ENCODE measurements around the gene TMPRSS11A. TPM values are rescaled to one million over a fixed set of nuclear protein-coding genes. Genes with fewer than 3 reads are reported as not detected.

Gene TMPRSS11A
- total and polyA plus RNA-seq, 2 donors (not counting 3 experiments of a cell fraction or from before 2014, with no cell fraction given) = not detected

GRCh38 chr4:67883458-67883857 is 79.8 kb downstream of the TMPRSS11A start:
- no peaks in the 10 kb centered on the region for H3K9me3 ChIP-seq (replicated peaks; ENCODE audit: control insufficient read depth, insufficient read depth, low read length)
- H2AFZ ChIP-seq (ENCODE audit: low read depth, low read length) = no peak overlapping the region
- H3K4me3 ChIP-seq (replicated peaks in 1 of 3; ENCODE audit: insufficient read depth in 1 of 3, low read depth in 1 of 3, low read length in 3 of 3) = no peak overlapping the region
- peaks cover 18% of the 10 kb centered on the region for H3K4me1 ChIP-seq (ENCODE audit: control insufficient read depth, extremely low read depth, insufficient read depth, low read length)
- ChIA-PET POLR2A (no interaction called here), CTCF (interaction anchor here (1.9 kb wide), 1 partner anchor 27 kb away, joined by 10 read pairs; no protein-coding TSS in a partner anchor)
- no peak for TF ChIP-seq POLR2AphosphoS5 (IDR thresholded peaks at IDR 0.05; ENCODE audit: insufficient read depth, low read depth, low read length)
- no peak for TF ChIP-seq FOS (IDR thresholded peaks at IDR 0.05; ENCODE audit: borderline replicate concordance, insufficient read depth, low read length)
- intact Hi-C loops (cut with micrococcal nuclease) (no loop called here), dilution Hi-C loops (cut with MboI; ENCODE audit: extremely low pct_ligation_motif_present, low sequenced_read_pairs) (no loop called here)
- no peaks in the 10 kb centered on the region for H3K27me3 ChIP-seq (ENCODE audit: control insufficient read depth in 2 of 2, insufficient read depth in 2 of 2, low read length in 2 of 2)
- no peaks in the 10 kb centered on the region for H3K36me3 ChIP-seq (ENCODE audit: control insufficient read depth in 2 of 2, extremely low read depth in 1 of 2, insufficient read depth in 2 of 2, low read length in 2 of 2)
- H3K9me1 ChIP-seq (replicated peaks; ENCODE audit: control insufficient read depth, extremely low read depth, insufficient read depth, low read length) = no peaks in the 10 kb centered on the region
- H3K27ac ChIP-seq (ENCODE audit: insufficient read depth, low read depth, low read length) = no peak overlapping the region
- H4K20me1 ChIP-seq (replicated peaks; ENCODE audit: control insufficient read depth, extremely low read depth, insufficient read depth, low read length) = no peaks in the 10 kb centered on the region
- H3K79me2 ChIP-seq (ENCODE audit: control insufficient read depth, insufficient read depth, low read length) = no peaks in the 10 kb centered on the region
- no peak overlapping the region for H3K4me2 ChIP-seq (ENCODE audit: insufficient read depth, low read length)
- DNase-seq (ENCODE audit: low read depth, low spot score) (no peak), FAIRE-seq (no peak)
- BruUV-seq (replicated peaks) = no TSS peak
- H3K9ac ChIP-seq (replicated peaks; ENCODE audit: extremely low read depth, insufficient read depth, low read length) = no peak overlapping the region

GRCh38 chr4:67880866-67881610 is 82.3 kb downstream of the TMPRSS11A start:
- Histone ChIP-seq H3K27me3 (ENCODE audit: control insufficient read depth in 2 of 2, insufficient read depth in 2 of 2, low read length in 2 of 2) (no peaks in the 10 kb centered on the region), H3K79me2 (ENCODE audit: control insufficient read depth, insufficient read depth, low read length) (no peaks in the 10 kb centered on the region), H3K4me2 (ENCODE audit: insufficient read depth, low read length) (no peak overlapping the region), H3K27ac (ENCODE audit: insufficient read depth, low read depth, low read length) (no peak overlapping the region), H3K9me1 (replicated peaks; ENCODE audit: control insufficient read depth, extremely low read depth, insufficient read depth, low read length) (no peaks in the 10 kb centered on the region), H4K20me1 (replicated peaks; ENCODE audit: control insufficient read depth, extremely low read depth, insufficient read depth, low read length) (no peaks in the 10 kb centered on the region), H3K9me3 (replicated peaks; ENCODE audit: control insufficient read depth, insufficient read depth, low read length) (no peaks in the 10 kb centered on the region), H3K36me3 (ENCODE audit: control insufficient read depth in 2 of 2, extremely low read depth in 1 of 2, insufficient read depth in 2 of 2, low read length in 2 of 2) (no peaks in the 10 kb centered on the region), H3K4me3 (replicated peaks in 1 of 3; ENCODE audit: insufficient read depth in 1 of 3, low read depth in 1 of 3, low read length in 3 of 3) (no peak overlapping the region), H2AFZ (ENCODE audit: low read depth, low read length) (no peak overlapping the region), H3K4me1 (ENCODE audit: control insufficient read depth, extremely low read depth, insufficient read depth, low read length) (peaks cover 10% of the 10 kb centered on the region), H3K9ac (replicated peaks; ENCODE audit: extremely low read depth, insufficient read depth, low read length) (no peak overlapping the region)
- FAIRE-seq (no peak), DNase-seq (ENCODE audit: low read depth, low spot score) (no peak)
- no TSS peak for BruUV-seq (replicated peaks)
- TF ChIP-seq MYC (IDR thresholded peaks at IDR 0.05; ENCODE audit: low read depth, low read length) = no peak
- no peak for TF ChIP-seq GATA2 (IDR thresholded peaks at IDR 0.05; ENCODE audit: insufficient read depth, insufficient read length, low read depth, low read length)
- TF ChIP-seq JUN (IDR thresholded peaks at IDR 0.05; ENCODE audit: borderline replicate concordance, insufficient read depth, insufficient read length, low read depth) = no peak
- TF ChIP-seq POLR2A (IDR thresholded peaks at IDR 0.05; ENCODE audit: low read depth, low read length) = no peak
- TF ChIP-seq FOS (IDR thresholded peaks at IDR 0.05; ENCODE audit: borderline replicate concordance, insufficient read depth, low read length) = no peak
- no peak for TF ChIP-seq POLR2AphosphoS5 (IDR thresholded peaks at IDR 0.05; ENCODE audit: insufficient read depth, low read depth, low read length)
- TF ChIP-seq EZH2 (IDR thresholded peaks at IDR 0.05; ENCODE audit: borderline replicate concordance, low read depth, low read length, severe bottlenecking) = no peak
- TF ChIP-seq, protein P1, sequence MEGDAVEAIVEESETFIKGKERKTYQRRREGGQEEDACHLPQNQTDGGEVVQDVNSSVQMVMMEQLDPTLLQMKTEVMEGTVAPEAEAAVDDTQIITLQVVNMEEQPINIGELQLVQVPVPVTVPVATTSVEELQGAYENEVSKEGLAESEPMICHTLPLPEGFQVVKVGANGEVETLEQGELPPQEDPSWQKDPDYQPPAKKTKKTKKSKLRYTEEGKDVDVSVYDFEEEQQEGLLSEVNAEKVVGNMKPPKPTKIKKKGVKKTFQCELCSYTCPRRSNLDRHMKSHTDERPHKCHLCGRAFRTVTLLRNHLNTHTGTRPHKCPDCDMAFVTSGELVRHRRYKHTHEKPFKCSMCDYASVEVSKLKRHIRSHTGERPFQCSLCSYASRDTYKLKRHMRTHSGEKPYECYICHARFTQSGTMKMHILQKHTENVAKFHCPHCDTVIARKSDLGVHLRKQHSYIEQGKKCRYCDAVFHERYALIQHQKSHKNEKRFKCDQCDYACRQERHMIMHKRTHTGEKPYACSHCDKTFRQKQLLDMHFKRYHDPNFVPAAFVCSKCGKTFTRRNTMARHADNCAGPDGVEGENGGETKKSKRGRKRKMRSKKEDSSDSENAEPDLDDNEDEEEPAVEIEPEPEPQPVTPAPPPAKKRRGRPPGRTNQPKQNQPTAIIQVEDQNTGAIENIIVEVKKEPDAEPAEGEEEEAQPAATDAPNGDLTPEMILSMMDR (IDR thresholded peaks at IDR 0.05; ENCODE audit: extremely low read depth in 1 of 2, insufficient read depth in 1 of 2, low read depth in 1 of 2, low read length in 2 of 2) = no peak
- TF ChIP-seq, protein P2, sequence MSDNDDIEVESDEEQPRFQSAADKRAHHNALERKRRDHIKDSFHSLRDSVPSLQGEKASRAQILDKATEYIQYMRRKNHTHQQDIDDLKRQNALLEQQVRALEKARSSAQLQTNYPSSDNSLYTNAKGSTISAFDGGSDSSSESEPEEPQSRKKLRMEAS (IDR thresholded peaks at IDR 0.05; ENCODE audit: insufficient read depth, insufficient read length) = no peak
- dilution Hi-C loops (cut with MboI; ENCODE audit: extremely low pct_ligation_motif_present, low sequenced_read_pairs) (no loop called here), intact Hi-C loops (cut with micrococcal nuclease) (no loop called here)
- ChIA-PET CTCF (no interaction called here), POLR2A (no interaction called here)

Data from endothelial cell of umbilical vein (primary cell).